Measurements from ENCODE around the gene OTOF. TPM values are rescaled to one million over a fixed set of nuclear protein-coding genes. Genes with fewer than 3 reads are reported as not detected.

OTOF gene
- total RNA-seq (ENCODE audit: low replicate concordance) = 0.36 and 0.84 TPM in 2 replicates

DNA sequence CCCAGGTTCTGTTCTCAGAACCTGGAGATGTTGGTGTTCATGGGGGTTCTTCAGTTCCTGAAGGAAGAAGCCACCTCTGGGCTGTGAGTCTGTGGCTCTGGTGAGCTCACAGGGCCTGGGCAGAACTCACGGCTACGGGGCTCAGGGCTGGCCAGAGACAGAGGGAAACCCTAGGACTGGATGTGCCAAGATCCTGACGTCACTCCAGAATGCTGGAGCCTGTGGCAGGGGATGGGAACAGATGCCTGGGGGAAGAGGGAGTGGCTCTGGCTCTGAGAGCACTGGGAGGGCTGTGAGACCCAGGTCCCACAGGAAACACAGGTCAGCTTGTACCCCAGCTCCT is at the start of gene OTOF:
OTOF (minus strand) TSS at position 214 of the 343 bp plus-strand sequence.
- Histone ChIP-seq H3K36me3 (no peaks in the 10 kb centered on the region), H4K20me1 (ENCODE audit: low read depth) (no peaks in the 10 kb centered on the region), H3K9ac (no peak within 1 kb of the TSS), H3K4me1 (peaks cover 13% of the 10 kb centered on the region), H3F3A (ENCODE audit: low read depth) (no peaks in the 10 kb centered on the region), H3K79me2 (ENCODE audit: low read depth) (no peaks in the 10 kb centered on the region), H3K27ac (no peak within 1 kb of the TSS), H3K4me3 (no peak within 1 kb of the TSS), H3K9me3 (ENCODE audit: low read depth) (no peaks in the 10 kb centered on the region), H2AFZ (replicated peaks) (peak within 1 kb of the TSS; percentile 87), H3K27me3 (no peaks in the 10 kb centered on the region), H3K4me2 (peak within 1 kb of the TSS; percentile 35)
- Mint-ChIP-seq H3K27me3 (ENCODE audit: insufficient read depth, low read depth) (peaks cover 7% of the 10 kb centered on the region), H3K4me1 (peaks cover 14% of the 10 kb centered on the region), H3K4me3 (no peak within 1 kb of the TSS), H3K27ac (peak within 1 kb of the TSS; percentile 93), H3K9me3 (no peaks in the 10 kb centered on the region), H3K36me3 (no peaks in the 10 kb centered on the region)
- DNase-seq (ENCODE audit: low spot score) = no peak
- TF ChIP-seq EZH2 (IDR thresholded peaks at IDR 0.05) (no peak), EZH2phosphoT487 (IDR thresholded peaks at IDR 0.05) (no peak)
- TF ChIP-seq, protein P1, sequence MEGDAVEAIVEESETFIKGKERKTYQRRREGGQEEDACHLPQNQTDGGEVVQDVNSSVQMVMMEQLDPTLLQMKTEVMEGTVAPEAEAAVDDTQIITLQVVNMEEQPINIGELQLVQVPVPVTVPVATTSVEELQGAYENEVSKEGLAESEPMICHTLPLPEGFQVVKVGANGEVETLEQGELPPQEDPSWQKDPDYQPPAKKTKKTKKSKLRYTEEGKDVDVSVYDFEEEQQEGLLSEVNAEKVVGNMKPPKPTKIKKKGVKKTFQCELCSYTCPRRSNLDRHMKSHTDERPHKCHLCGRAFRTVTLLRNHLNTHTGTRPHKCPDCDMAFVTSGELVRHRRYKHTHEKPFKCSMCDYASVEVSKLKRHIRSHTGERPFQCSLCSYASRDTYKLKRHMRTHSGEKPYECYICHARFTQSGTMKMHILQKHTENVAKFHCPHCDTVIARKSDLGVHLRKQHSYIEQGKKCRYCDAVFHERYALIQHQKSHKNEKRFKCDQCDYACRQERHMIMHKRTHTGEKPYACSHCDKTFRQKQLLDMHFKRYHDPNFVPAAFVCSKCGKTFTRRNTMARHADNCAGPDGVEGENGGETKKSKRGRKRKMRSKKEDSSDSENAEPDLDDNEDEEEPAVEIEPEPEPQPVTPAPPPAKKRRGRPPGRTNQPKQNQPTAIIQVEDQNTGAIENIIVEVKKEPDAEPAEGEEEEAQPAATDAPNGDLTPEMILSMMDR (IDR thresholded peaks at IDR 0.05) = no peak

DNA sequence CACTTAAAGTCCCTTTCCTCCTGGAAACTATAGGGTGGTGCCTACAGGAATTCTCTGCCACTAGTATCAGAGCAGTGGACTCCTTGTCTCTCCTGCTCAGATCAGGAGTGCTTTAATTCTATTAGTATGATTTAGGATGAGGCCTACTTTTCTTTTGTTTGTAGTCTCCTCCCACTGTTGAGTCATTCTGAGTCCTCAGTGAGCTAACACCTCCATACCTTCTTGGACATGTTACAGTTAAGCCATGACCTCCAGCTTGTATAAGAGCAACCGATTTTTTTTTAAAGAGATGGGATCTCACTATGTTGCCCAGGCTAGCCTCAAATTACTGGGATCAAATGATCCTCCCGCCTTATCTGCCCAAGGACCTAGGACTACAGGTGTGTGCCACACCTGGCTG is 48.7 kb upstream of the OTOF start:
- no peaks in the 10 kb centered on the region for H3K27me3 ChIP-seq
- no peaks in the 10 kb centered on the region for H4K20me1 ChIP-seq (ENCODE audit: low read depth)
- H3F3A ChIP-seq (ENCODE audit: low read depth) = no peaks in the 10 kb centered on the region
- no peak overlapping the region for H3K9ac ChIP-seq
- DNase-seq (ENCODE audit: low spot score) = no peak
- H3K27ac ChIP-seq = no peak overlapping the region
- no peaks in the 10 kb centered on the region for H3K79me2 ChIP-seq (ENCODE audit: low read depth)
- Mint-ChIP-seq H3K36me3 (no peaks in the 10 kb centered on the region), H3K27ac (no peak overlapping the region), H3K27me3 (ENCODE audit: insufficient read depth, low read depth) (peaks cover 10% of the 10 kb centered on the region), H3K4me1 (peaks cover 13% of the 10 kb centered on the region), H3K4me3 (no peak overlapping the region), H3K9me3 (no peaks in the 10 kb centered on the region)
- H2AFZ ChIP-seq (replicated peaks) = no peak overlapping the region
- TF ChIP-seq EZH2 (IDR thresholded peaks at IDR 0.05) (no peak), EZH2phosphoT487 (IDR thresholded peaks at IDR 0.05) (no peak)
- TF ChIP-seq, protein P1 (IDR thresholded peaks at IDR 0.05) = no peak
- H3K4me2 ChIP-seq = no peak overlapping the region
- no peak overlapping the region for H3K4me3 ChIP-seq
- H3K36me3 ChIP-seq = no peaks in the 10 kb centered on the region
- no peaks in the 10 kb centered on the region for H3K9me3 ChIP-seq (ENCODE audit: low read depth)
- H3K4me1 ChIP-seq = peaks cover 12% of the 10 kb centered on the region

DNA sequence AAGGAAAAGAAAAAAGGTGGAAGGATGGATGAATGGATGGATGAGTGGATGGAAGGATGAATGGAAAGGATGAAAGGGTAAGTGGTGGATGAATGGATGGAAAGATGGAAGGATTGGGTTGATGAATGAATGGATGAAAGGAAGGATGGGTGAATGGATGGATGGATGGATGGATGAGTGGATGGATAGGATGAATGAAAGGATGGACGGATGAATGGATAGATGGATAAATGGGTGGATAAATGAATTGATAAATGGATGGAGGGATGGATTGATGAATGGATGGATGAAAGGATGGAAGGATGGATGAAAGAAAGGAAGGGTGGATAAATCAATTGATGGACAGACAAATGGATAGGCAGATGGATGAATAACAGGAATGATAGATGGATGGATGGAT is 48.2 kb upstream of the OTOF start:
- TF ChIP-seq, protein P1 (IDR thresholded peaks at IDR 0.05) = no peak
- no peak for TF ChIP-seq EZH2 (IDR thresholded peaks at IDR 0.05)
- Histone ChIP-seq H3K36me3 (no peaks in the 10 kb centered on the region), H3K27ac (no peak overlapping the region), H3K4me1 (peaks cover 16% of the 10 kb centered on the region), H3K4me2 (no peak overlapping the region), H3K4me3 (no peak overlapping the region), H3K27me3 (no peaks in the 10 kb centered on the region), H2AFZ (replicated peaks) (no peak overlapping the region), H3K79me2 (ENCODE audit: low read depth) (no peaks in the 10 kb centered on the region), H3K9ac (no peak overlapping the region), H3F3A (ENCODE audit: low read depth) (no peaks in the 10 kb centered on the region), H4K20me1 (ENCODE audit: low read depth) (no peaks in the 10 kb centered on the region), H3K9me3 (ENCODE audit: low read depth) (no peaks in the 10 kb centered on the region)
- no peak for DNase-seq (ENCODE audit: low spot score)
- H3K27me3 Mint-ChIP-seq (ENCODE audit: insufficient read depth, low read depth) = peaks cover 10% of the 10 kb centered on the region
- no peak overlapping the region for H3K4me3 Mint-ChIP-seq
- H3K4me1 Mint-ChIP-seq = peaks cover 13% of the 10 kb centered on the region
- H3K36me3 Mint-ChIP-seq = no peaks in the 10 kb centered on the region
- H3K27ac Mint-ChIP-seq = no peak overlapping the region
- H3K9me3 Mint-ChIP-seq = no peaks in the 10 kb centered on the region

Measured in neural progenitor cell (in vitro differentiated cells).